Fibroblast of lung (primary cell): Measurements from ENCODE around the gene APBB3. TPM values are rescaled to one million over a fixed set of nuclear protein-coding genes. Genes with fewer than 3 reads are reported as not detected.
"Not testable (repeated sequence)": the region's sequence is repeated elsewhere in the genome, so short reads cannot be mapped to it uniquely, and the experiment has no call there.

ENCODE experiments used
- DNase-seq, 2 donors: peaks; one replicate each; pipeline versions ENCODE4 v3.0.0 to v3.0.0-alpha.2; 2010; ENCODE audit warnings: low read depth in 2 of 2
- H2AFZ ChIP-seq: 2 replicates; pipeline ENCODE4 v1.5.1; 2012; ENCODE audit warnings: low read length, control low read depth, inconsistent platforms
- H3K27ac ChIP-seq: 2 replicates; pipeline ENCODE4 v1.5.1; 2011; ENCODE audit warnings: low read length, control low read depth; ENCODE audit not compliant: insufficient read depth
- H3K27me3 ChIP-seq: 2 replicates; pipeline ENCODE4 v1.5.1; 2011; ENCODE audit warnings: mild to moderate bottlenecking, low read length; ENCODE audit not compliant: control insufficient read depth, insufficient read depth
- H3K36me3 ChIP-seq: 2 replicates; pipeline ENCODE4 v1.5.1; 2011; ENCODE audit warnings: low read length; ENCODE audit not compliant: control insufficient read depth, insufficient read depth
- H3K4me1 ChIP-seq: 2 replicates; pipeline ENCODE4 v1.5.1; 2011; ENCODE audit warnings: low read length; ENCODE audit not compliant: control insufficient read depth, insufficient read depth; ENCODE audit errors: extremely low read depth
- H3K4me2 ChIP-seq: 2 replicates; pipeline ENCODE4 v1.5.1; 2011; ENCODE audit warnings: low read length, control low read depth; ENCODE audit not compliant: insufficient read depth; ENCODE audit errors: extremely low read depth
- H3K4me3 ChIP-seq, 4 experiments: fragments of 200-600 bp in 1 of 4; sonication (generic) in 1 of 4; replicated peaks in 1 of 4; 2 replicates each; pipeline ENCODE4 v1.5.1; 2011 to 2016; ENCODE audit warnings: low read length in 4 of 4, low read depth in 3 of 4, mild to moderate bottlenecking in 3 of 4, control low read depth in 2 of 4, inconsistent platforms in 1 of 4, mixed read lengths in 1 of 4; ENCODE audit not compliant: insufficient read depth in 1 of 4; ENCODE audit errors: control extremely low read depth in 1 of 4
- H3K79me2 ChIP-seq: 2 replicates; pipeline ENCODE4 v1.5.1; 2012; ENCODE audit warnings: mild to moderate bottlenecking, low read length, inconsistent platforms; ENCODE audit not compliant: control insufficient read depth, insufficient read depth
- H3K9ac ChIP-seq: 2 replicates; pipeline ENCODE4 v1.5.1; 2011; ENCODE audit warnings: mild to moderate bottlenecking, low read length, control low read depth; ENCODE audit not compliant: insufficient read depth
- H3K9me3 ChIP-seq: 2 replicates; pipeline ENCODE4 v1.5.1; 2012; ENCODE audit warnings: low read depth, low read length; ENCODE audit not compliant: control insufficient read depth, insufficient read depth
- H4K20me1 ChIP-seq: 2 replicates; pipeline ENCODE4 v1.5.1; 2011; ENCODE audit warnings: low read length; ENCODE audit not compliant: control insufficient read depth, insufficient read depth; ENCODE audit errors: extremely low read depth
- CTCF ChIP-seq, 2 donors: IDR thresholded peaks in 1 of 2; conservative IDR thresholded peaks in 1 of 2; 1 replicate in 1 of 2; 2 replicates in 1 of 2; pipeline ENCODE4 v1.5.1; 2011 to 2012; ENCODE audit warnings: low read length in 2 of 2, control low read depth in 1 of 2, inconsistent platforms in 1 of 2, low read depth in 1 of 2, mild to moderate bottlenecking in 1 of 2
- EZH2 ChIP-seq: IDR thresholded peaks from 2 replicates; pipeline ENCODE4 v1.5.1; 2012; ENCODE audit warnings: low read length, control low read depth, mild to moderate bottlenecking; ENCODE audit errors: missing control alignments
- polyA plus RNA-seq, 2 donors: library from polyadenylated mRNA; depleted of rRNA in 1 of 2; stranded (reverse) in 1 of 2; unstranded in 1 of 2; fragments of >200 nt; gene quantifications; 2 replicates each; pipeline ENCODE4 v1.2.1, GENCODE V29; 2011 to 2012; ENCODE audit warnings: missing spikeins in 1 of 2
- total RNA-seq: library from RNA; depleted of rRNA; stranded (reverse); fragments of >200 nt; gene quantifications from 2 replicates; pipeline ENCODE4 v1.2.1, GENCODE V29; 2014

Gene APBB3
- total and polyA plus RNA-seq, 2 donors (not counting 1 experiment from before 2014, with no cell fraction given): 11.7 to 19.8 TPM

GRCh38 chr5:140594169-140594568 is 29.8 kb upstream of the APBB3 start:
- H3K4me3 ChIP-seq: no peak overlapping the region
- TF ChIP-seq EZH2 (no peak), CTCF (conservative IDR thresholded peaks at IDR 0.05 in 1 of 2, IDR thresholded peaks at IDR 0.05 in 1 of 2; ENCODE audit: low read depth in 1 of 2, low read length in 2 of 2) (no peak)
- H3K79me2 ChIP-seq: no peaks in the 10 kb centered on the region
- no peaks in the 10 kb centered on the region for H3K36me3 ChIP-seq
- no peaks in the 10 kb centered on the region for H4K20me1 ChIP-seq
- DNase-seq: no peak
- no peak overlapping the region for H3K4me2 ChIP-seq
- no peak overlapping the region for H3K27ac ChIP-seq
- no peak overlapping the region for H3K9ac ChIP-seq
- no peaks in the 10 kb centered on the region for H3K9me3 ChIP-seq
- peaks cover 4% of the 10 kb centered on the region for H3K4me1 ChIP-seq
- H3K27me3 ChIP-seq: peaks cover 2% of the 10 kb centered on the region
- no peak overlapping the region for H2AFZ ChIP-seq

- not testable (repeated sequence) for H3K9ac ChIP-seq, H3K36me3 ChIP-seq, H3K4me1 ChIP-seq, H3K4me2 ChIP-seq, H3K27me3 ChIP-seq, H3K9me3 ChIP-seq, H3K79me2 ChIP-seq, H3K4me3 ChIP-seq, H3K27ac ChIP-seq, DNase-seq, H2AFZ ChIP-seq, H4K20me1 ChIP-seq
Observed at GRCh38 chr5:140593070-140593469, 28.7 kb upstream of the APBB3 start.

- Histone ChIP-seq H3K4me2 (no peak overlapping the region), H3K4me1 (peaks cover 4% of the 10 kb centered on the region), H3K4me3 (no peak overlapping the region), H3K27me3 (peaks cover 2% of the 10 kb centered on the region), H3K9ac (no peak overlapping the region), H3K27ac (no peak overlapping the region), H3K79me2 (no peaks in the 10 kb centered on the region), H3K9me3 (no peaks in the 10 kb centered on the region), H2AFZ (no peak overlapping the region), H4K20me1 (no peaks in the 10 kb centered on the region), H3K36me3 (no peaks in the 10 kb centered on the region)
- TF ChIP-seq CTCF (conservative IDR thresholded peaks at IDR 0.05 in 1 of 2, IDR thresholded peaks at IDR 0.05 in 1 of 2; ENCODE audit: low read depth in 1 of 2, low read length in 2 of 2): no peak
- TF ChIP-seq EZH2: no peak
- DNase-seq: peak in 1 of 2 donors; percentile 37
Observed at GRCh38 chr5:140591747-140592372, 27.5 kb upstream of the APBB3 start.
